DOHH2 (cell line): ENCODE measurements around the gene NR1H2.

Source experiments
- H3F3A ChIP-seq: fragments of 200-600 bp; sonication (generic), shearing (Covaris generic); 2 replicates; pipeline ENCODE4 v1.6.0; 2016; ENCODE audit warnings: antibody characterized with exemption, mild to moderate bottlenecking; ENCODE audit not compliant: control insufficient read depth, insufficient read depth
- H3K27ac ChIP-seq: fragments of 200-600 bp; sonication (generic); 2 replicates; pipeline ENCODE4 v1.5.1; 2014; ENCODE audit warnings: low read depth, mild to moderate bottlenecking, low read length, moderate library complexity
- H3K27me3 ChIP-seq: fragments of 200-600 bp; sonication (generic); 2 replicates; pipeline ENCODE4 v1.6.1; 2014; ENCODE audit warnings: mild to moderate bottlenecking, low read length, mixed read lengths; ENCODE audit not compliant: control insufficient read depth
- H3K36me3 ChIP-seq: fragments of 200-600 bp; sonication (generic); 2 replicates; pipeline ENCODE4 v1.6.1; 2014; ENCODE audit warnings: mild to moderate bottlenecking, low read length, moderate library complexity, mixed read lengths; ENCODE audit not compliant: control insufficient read depth
- H3K4me1 ChIP-seq: fragments of 200-600 bp; sonication (generic); 2 replicates; pipeline ENCODE4 v1.6.1; 2014; ENCODE audit warnings: mild to moderate bottlenecking, low read length, mixed read lengths; ENCODE audit not compliant: control insufficient read depth
- H3K4me2 ChIP-seq: fragments of 200-600 bp; sonication (generic); 2 replicates; pipeline ENCODE4 v1.6.0; 2014; ENCODE audit warnings: mild to moderate bottlenecking, low read length, moderate library complexity
- H3K4me3 ChIP-seq: fragments of 200-600 bp; sonication (generic); 2 replicates; pipeline ENCODE4 v1.5.1; 2014; ENCODE audit warnings: mild to moderate bottlenecking, low read length, mixed read lengths
- H3K79me2 ChIP-seq: fragments of 200-600 bp; sonication (generic); 2 replicates; pipeline ENCODE4 v1.6.1; 2014; ENCODE audit warnings: mild to moderate bottlenecking, low read length, mixed read lengths; ENCODE audit not compliant: control insufficient read depth
- H3K9me2 ChIP-seq: fragments of 200-600 bp; sonication (generic); replicated peaks from 2 replicates; pipeline ENCODE4 v1.6.1; 2014; ENCODE audit warnings: mild to moderate bottlenecking, low read length, mixed read lengths; ENCODE audit not compliant: control insufficient read depth
- H3K9me3 ChIP-seq: fragments of 200-600 bp; sonication (generic); 2 replicates; pipeline ENCODE4 v1.6.1; 2014; ENCODE audit warnings: antibody characterized with exemption, low read length, mixed read lengths; ENCODE audit not compliant: control insufficient read depth, insufficient read depth
- H4K20me1 ChIP-seq: fragments of 200-600 bp; sonication (generic); 2 replicates; pipeline ENCODE4 v1.6.0; 2014; ENCODE audit warnings: low read depth, mild to moderate bottlenecking, antibody characterized with exemption, low read length, moderate library complexity; ENCODE audit not compliant: control insufficient read depth, insufficient read depth
- EZH2phosphoT487 ChIP-seq: fragments of 200-600 bp; sonication (generic); IDR thresholded peaks from 2 replicates; pipeline ENCODE4 v1.6.1; 2017; ENCODE audit warnings: borderline replicate concordance, mild to moderate bottlenecking, antibody characterized with exemption, low read length, moderate library complexity, mixed read lengths
- TF ChIP-seq, protein P1 (sequence below): fragments of 200-600 bp; sonication (generic); IDR thresholded peaks from one replicate; pipeline ENCODE4 v1.5.1; 2014; ENCODE audit warnings: antibody characterized with exemption, mild to moderate bottlenecking, low read depth, low read length; ENCODE audit not compliant: poor library complexity, severe bottlenecking

The NR1H2 gene

DNA sequence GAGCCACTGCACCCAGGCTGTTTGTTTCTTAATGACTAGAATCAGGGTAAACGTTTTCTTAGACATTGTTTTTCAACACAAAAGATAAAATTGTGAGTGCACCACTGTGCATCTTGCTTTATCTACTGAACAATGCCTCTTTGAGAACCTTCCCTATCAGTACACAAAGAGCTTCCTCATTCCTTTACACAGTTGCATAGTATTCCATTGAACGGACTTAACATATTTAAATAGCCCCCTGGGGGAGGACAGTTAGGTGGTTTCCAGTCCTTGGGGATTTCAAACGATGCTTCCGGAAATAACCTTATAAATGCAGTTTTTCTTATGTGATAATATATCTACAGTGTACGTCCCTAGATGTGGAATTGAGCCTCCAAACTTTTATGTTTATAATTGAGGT lies 16.5 kb downstream of the NR1H2 start:
- peaks cover 91% of the 10 kb centered on the region for H3K79me2 ChIP-seq
- no peak overlapping the region for H3K4me3 ChIP-seq
- H3K9me2 ChIP-seq: no peaks in the 10 kb centered on the region
- TF ChIP-seq, protein P1, sequence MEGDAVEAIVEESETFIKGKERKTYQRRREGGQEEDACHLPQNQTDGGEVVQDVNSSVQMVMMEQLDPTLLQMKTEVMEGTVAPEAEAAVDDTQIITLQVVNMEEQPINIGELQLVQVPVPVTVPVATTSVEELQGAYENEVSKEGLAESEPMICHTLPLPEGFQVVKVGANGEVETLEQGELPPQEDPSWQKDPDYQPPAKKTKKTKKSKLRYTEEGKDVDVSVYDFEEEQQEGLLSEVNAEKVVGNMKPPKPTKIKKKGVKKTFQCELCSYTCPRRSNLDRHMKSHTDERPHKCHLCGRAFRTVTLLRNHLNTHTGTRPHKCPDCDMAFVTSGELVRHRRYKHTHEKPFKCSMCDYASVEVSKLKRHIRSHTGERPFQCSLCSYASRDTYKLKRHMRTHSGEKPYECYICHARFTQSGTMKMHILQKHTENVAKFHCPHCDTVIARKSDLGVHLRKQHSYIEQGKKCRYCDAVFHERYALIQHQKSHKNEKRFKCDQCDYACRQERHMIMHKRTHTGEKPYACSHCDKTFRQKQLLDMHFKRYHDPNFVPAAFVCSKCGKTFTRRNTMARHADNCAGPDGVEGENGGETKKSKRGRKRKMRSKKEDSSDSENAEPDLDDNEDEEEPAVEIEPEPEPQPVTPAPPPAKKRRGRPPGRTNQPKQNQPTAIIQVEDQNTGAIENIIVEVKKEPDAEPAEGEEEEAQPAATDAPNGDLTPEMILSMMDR: no peak
- TF ChIP-seq EZH2phosphoT487: no peak
- H3K36me3 ChIP-seq: peaks cover 57% of the 10 kb centered on the region
- H3F3A ChIP-seq: 0 out of 2 replicates have a peak, but pooled peaks cover 2% of the 10 kb centered on the region
- no peaks in the 10 kb centered on the region for H3K9me3 ChIP-seq
- no peak overlapping the region for H3K4me2 ChIP-seq
- H3K27me3 ChIP-seq: no peaks in the 10 kb centered on the region
- no peaks in the 10 kb centered on the region for H3K4me1 ChIP-seq
- no peak overlapping the region for H3K27ac ChIP-seq
- peaks cover 5% of the 10 kb centered on the region for H4K20me1 ChIP-seq

DNA sequence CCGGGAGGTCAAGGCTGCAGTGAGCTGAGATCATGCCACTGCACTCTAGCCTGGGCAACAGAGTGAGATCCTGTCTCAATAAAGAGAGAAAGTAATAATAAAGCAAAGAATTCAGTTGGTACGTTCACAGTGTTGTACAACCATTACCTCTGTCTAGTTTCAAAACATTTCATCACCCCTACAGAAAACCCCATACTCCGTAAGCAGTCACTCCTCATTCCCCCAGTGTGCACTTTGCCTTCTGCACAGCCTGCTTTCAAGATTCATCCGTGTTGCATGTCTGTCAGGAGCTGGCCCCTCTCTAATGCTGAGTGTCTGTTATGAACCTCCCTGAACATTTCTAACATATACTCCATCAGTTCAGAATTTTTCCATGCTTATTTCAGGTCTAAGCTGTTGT lies 17.3 kb downstream of the NR1H2 start:
- Histone ChIP-seq H3K4me1 (no peaks in the 10 kb centered on the region), H3K4me2 (no peak overlapping the region), H4K20me1 (peaks cover 7% of the 10 kb centered on the region), H3K9me3 (no peaks in the 10 kb centered on the region), H3K79me2 (peaks cover 91% of the 10 kb centered on the region), H3K36me3 (peaks cover 55% of the 10 kb centered on the region), H3F3A (0 out of 2 replicates have a peak, but pooled peaks cover 2% of the 10 kb centered on the region), H3K27me3 (no peaks in the 10 kb centered on the region), H3K4me3 (no peak overlapping the region), H3K27ac (no peak overlapping the region), H3K9me2 (no peaks in the 10 kb centered on the region)
- no peak for TF ChIP-seq EZH2phosphoT487
- TF ChIP-seq, protein P1: no peak

DNA sequence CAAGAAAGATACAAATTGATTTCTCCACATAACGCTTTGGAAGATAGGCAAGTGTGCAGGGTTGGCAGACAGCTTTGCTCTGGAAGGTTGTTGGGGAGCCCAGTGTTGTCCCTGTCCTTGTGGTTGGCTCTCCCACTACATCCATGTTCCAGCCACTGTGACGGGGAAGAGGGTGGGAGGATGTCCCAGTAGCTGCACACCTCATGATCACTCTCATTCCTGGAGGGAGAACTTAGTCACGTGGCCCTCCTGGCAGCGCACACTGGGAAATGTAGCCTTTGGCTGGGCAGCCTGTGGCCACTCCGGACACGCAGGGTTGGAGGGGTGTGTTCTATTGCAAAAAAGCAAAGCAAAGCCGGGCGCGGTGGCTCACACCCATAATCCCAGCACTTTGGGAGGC lies 17.8 kb downstream of the NR1H2 start:
- Histone ChIP-seq H3K9me2 (no peaks in the 10 kb centered on the region), H3K9me3 (no peaks in the 10 kb centered on the region), H4K20me1 (peaks cover 6% of the 10 kb centered on the region), H3K79me2 (peaks cover 91% of the 10 kb centered on the region), H3K27me3 (no peaks in the 10 kb centered on the region), H3K4me3 (no peak overlapping the region), H3F3A (0 out of 2 replicates have a peak, but pooled peaks cover 2% of the 10 kb centered on the region), H3K36me3 (peaks cover 56% of the 10 kb centered on the region), H3K27ac (no peak overlapping the region), H3K4me2 (no peak overlapping the region), H3K4me1 (no peaks in the 10 kb centered on the region)
- TF ChIP-seq, protein P1: no peak
- TF ChIP-seq EZH2phosphoT487: no peak
